Peyer's patch (tissue), 4 donors: ENCODE results near the gene GYPB.
"Not testable (repeated sequence)": the region's sequence is repeated elsewhere in the genome, so short reads cannot be mapped to it uniquely, and the experiment has no call there.

Experiments
- CTCF ChIP-seq, 6 experiments: fragments of 450-650 bp in 4 of 6; fragments of 200-600 bp in 2 of 6; sonication (generic) in 1 of 6; IDR thresholded peaks; one replicate each; pipeline ENCODE4 v1.5.1; 2017 to 2019; ENCODE audit warnings: antibody characterized with exemption in 6 of 6, mild to moderate bottlenecking in 3 of 6, moderate library complexity in 1 of 6
- POLR2A ChIP-seq, 2 donors: fragments of 450-650 bp; IDR thresholded peaks; one replicate each; pipeline ENCODE4 v1.5.1; 2017; ENCODE audit warnings: antibody characterized with exemption in 2 of 2, mild to moderate bottlenecking in 2 of 2, moderate library complexity in 2 of 2

GRCh38 chr4:144031369-144031768 is 12.2 kb upstream of the GYPB start:
- not testable (repeated sequence) for TF ChIP-seq CTCF, POLR2A (IDR thresholded peaks at IDR 0.05)
